Left colon (tissue), 2 donors: ENCODE results near the gene SERPINB6. TPM values are rescaled to one million over a fixed set of nuclear protein-coding genes. Genes with fewer than 3 reads are reported as not detected.
"Not testable (repeated sequence)": the region's sequence is repeated elsewhere in the genome, so short reads cannot be mapped to it uniquely, and the experiment has no call there.

ENCODE experiments used
- ATAC-seq: fragments of 200-7000 bp; cut with Tn5 transposase; one replicate; pipeline ENCODE4 v1.9.1; 2020; ENCODE audit warnings: mild to moderate bottlenecking, moderate library complexity
- DNase-seq, 2 donors: peaks; one replicate each; pipeline ENCODE4 v3.0.0-alpha.2; 2020
- intact Hi-C, 2 donors: fragments of 100-400 bp; cut with DNase I in 1 of 2; cut with micrococcal nuclease in 1 of 2; formaldehyde crosslinking; loops; one replicate each; pipeline versions ENCODE4 v1.11.2 to v1.14.0; 2022; cut with DNase I, micrococcal nuclease
- total RNA-seq, 2 donors: library from RNA; stranded (reverse); fragmentation: NEBNext Ultra II Directional; extraction: Animal tissue kit (Norgen Biotek cat#: 25700); gene quantifications; one replicate each; pipeline ENCODE4 v1.2.1, GENCODE V29; 2021
- donor health status: DM: no; HTN: no; CAD: no.
- donor health status: DM: yes; HTN: yes; CAD: no.

The SERPINB6 gene
- total RNA-seq, 2 donors from 2014 or later = 182 to 192 TPM

DNA sequence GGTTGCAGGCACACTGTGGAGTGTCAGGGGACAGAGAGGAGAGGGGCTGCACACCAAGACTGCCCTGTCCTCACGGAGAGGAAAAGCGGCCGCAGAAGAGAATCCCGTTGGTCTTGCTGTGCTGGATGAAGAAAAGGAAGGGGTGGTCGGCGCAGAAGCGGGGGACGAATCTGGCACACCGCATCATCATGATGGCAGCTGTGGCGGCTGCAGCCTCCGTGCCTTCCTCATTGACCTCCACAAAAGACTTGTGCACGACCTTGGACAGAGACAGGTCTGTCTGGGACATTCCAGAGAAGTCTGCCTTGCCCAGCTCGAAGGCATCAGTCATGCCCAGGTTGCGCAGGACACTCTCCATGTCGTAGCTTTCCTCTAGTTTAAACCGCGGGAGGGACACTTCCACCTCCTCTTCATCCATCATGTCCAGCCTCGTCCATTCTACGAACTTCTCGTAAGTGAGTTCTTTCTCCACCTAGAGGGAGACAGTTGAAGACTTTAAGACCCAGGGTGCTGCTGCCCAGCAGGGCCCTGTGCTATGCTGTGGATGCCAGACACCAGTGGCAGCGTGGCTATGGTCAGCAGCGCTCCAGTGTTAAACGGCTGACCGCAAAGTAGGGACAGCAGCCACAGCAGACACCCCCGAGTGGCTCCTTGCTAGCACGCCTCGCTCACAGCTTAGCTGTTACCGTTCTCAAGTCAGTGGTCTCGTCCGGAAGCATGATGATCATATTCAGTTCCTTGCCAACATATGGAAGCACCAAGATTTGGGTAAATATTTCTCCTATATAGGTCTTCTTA is 22.9 kb downstream of the SERPINB6 start:
- intact Hi-C loops = no loop called here

DNA sequence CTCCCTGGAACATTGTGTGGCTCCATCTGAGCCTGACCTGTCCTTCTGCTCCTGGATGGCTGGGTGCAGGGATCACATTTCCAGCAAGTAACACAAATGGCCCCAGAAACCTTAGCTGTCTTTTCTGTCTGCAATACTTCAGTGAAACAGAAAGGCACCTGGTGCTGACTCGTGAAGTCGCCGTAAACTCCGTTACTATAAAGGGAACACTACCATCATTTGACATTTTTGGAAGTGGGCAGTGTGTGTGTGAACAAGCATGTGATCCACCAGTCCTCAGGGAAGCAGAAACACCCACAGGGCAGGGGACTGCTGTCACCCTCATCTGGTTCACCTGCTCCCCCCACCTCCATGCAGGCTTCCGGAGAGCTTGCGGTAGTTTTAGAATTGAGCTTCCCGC is 23.9 kb downstream of the SERPINB6 start:
- ATAC-seq = no peak
- no peak for DNase-seq
- intact Hi-C loops = no loop called here

More for the DNA sequence above, 22.9 kb downstream of the SERPINB6 start:
- DNase-seq (no peak), ATAC-seq (no peak)

DNA sequence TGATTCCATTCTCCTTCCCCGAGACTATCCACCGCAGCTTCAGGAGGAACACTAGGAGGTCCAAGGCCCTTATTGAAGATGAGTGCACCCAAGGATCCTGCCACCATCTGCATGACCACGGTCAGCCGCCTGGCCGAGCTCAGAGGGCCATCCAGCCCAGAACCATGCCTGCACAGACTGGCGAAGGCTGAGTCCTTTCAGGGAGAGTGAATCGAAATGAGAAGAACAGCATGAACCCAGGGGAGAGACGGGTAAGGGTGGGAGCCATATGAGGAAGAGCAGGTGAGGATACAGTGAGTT is 26.3 kb downstream of the SERPINB6 start:
- no peak for ATAC-seq
- no peak for DNase-seq
- intact Hi-C loops = no loop called here

DNA sequence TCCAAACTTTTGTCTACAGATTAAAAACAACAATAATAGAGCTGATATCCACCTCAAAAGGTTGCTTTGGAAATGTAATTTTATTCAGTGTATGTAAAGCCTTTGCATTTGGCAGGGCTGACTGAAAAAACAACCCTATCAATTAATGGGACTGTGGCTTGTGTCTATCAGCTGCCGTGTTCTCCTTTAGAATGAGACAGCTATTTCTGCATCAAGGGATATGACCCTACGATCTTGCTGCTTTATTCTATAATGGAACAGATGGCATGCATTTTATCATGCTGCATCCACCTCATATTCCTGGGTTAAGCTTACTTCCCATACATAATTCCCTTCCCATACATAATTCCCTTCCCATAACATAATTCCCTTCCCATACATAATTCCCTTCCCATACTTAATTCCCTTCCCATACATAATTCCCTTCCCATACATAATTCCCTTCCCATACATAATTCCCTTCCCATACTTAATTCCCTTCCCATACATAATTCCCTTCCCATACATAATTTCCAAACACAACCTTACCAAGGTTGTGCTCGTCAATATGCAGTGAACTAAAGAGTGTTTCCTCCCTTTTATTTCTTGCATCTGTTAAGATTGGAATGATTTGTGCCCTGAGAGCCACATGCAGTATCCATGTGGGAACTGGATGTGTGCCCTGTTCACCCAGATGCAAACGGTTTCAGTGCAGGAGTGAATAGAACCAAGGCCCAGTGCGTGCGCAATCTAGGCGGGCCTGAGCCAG is 26.8 kb downstream of the SERPINB6 start:
- no peak for ATAC-seq
- DNase-seq = no peak
- intact Hi-C loops = no loop called here

DNA sequence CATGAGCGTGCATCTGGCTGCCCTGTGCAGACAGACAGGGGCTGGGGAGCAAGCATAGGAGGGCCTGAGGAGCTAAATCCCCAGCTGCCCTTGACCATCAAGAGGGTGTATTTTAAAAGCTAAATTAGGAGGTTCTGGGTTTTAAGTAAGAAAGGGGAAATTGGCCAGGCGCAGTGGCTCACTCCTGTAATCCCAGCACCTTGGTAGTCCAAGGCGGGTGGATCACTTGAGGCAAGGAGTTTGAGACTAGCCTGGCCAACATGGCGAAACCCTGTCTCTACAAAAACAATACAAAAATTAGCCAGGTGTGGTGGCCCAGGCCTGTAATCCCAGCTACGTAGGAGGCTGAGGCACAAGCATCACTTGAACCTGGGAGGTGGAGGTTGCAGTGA is 27.8 kb downstream of the SERPINB6 start:
- intact Hi-C loops = no loop called here
- ATAC-seq = no peak
- no peak for DNase-seq

DNA sequence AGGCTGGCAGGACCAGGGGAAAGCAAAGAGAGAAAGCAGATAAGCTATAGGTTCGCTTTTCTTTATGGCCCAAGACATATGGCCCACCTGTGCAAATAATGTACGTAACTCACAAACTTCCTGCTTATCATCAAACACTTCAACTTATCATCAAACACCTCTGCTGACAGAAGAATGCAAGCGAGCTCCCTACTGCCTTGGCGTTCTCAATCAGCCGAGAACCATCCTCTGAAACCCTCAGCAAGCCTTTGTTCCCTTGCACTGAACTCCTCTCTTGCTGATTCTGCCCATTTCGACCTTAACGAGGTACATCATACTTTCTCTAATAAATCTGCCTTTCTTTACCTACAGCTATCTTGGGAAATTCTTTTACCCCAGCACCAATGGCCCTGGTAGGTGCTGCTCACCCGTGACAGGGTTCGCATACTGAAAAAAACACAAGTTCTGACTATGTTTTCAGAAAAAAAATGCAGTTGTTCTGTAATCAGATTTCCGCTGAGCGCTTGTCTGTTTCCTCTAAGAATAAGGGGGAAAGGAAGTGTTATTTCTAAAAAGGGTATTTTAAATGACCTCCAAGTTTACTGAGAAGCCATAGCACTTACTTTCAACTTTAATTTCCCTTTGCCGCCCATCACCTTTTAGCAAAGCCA is 28.3 kb downstream of the SERPINB6 start:
- ATAC-seq (peak; percentile 66), DNase-seq (no peak)
- intact Hi-C loops = no loop called here

DNA sequence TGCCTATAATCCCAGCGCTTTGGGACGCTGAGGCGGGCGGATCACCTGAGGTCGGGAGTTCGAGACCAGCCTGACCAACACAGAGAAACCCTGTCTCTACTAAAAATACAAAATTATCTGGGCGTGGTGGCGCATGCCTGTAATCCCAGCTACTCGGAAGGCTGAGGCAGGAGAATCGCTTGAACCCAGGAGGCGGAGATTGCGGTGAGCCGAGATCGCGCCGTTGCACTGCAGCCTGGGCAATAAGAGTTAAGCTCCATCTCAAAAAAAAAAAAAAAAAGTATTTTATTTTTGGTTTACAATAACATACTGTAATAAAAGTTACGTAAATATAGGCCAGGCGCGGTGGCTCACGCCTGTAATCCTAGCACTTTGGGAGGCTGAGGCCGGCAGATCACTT is 29.3 kb downstream of the SERPINB6 start:
- ATAC-seq, DNase-seq, intact Hi-C loops: not testable (repeated sequence)

DNA sequence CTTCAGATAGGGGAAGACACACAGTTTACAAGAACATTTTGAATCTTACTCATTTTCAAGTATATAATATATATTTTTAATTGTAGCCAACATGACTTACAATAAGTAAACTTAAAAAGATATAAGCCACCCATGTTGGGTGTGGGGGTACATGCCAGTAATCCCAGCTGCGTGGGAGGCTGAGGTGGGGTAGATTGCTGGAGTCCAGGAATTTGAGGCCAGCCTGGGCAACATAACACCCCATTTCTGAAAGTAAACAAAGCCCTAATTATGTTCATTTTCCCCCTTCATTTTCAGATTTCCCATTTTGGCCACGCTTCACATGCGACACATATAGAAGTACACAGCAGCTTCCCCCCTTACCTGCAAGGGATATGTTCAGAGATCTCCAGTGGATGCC is 30.5 kb downstream of the SERPINB6 start:
- DNase-seq = no peak
- no peak for ATAC-seq
- intact Hi-C loops = no loop called here

DNA sequence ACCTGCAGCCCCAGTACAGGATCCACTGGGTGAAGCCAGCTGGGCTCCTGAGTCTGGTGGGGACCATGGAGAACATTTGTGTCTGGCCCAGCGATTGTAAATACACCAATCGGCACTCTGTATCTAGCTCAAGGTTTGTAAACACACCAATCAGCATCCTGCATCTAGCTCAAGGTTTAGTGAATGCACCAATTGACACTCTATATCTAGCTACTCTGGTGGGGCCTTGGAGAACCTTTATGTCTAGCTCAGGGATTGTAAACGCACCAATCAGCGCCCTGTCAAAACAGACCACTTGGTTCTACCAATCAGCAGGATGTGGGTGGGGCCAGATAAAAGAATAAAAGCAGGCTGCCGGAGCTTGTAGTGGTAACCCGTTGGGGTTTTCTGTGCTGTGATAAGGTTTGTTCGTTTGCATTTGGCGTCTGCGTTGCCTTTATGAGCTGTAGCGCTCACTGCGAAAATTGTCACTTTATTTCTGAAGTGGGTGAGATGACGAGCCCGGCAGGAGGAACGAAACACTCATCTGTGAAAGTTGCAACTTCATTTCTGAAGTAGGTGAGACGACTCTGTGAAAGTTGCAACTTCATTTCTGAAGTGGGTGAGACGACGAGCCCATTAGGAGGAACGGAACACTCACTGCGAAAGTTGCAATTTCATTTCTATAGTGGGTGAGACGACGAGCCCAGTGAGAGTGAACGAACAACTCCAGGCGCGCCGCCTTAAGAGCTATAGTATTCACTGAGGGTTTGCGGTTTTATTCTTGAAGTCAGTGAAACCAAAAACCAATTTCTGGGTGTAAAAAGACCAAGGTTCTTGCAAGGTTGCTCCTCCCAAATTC is 31.1 kb downstream of the SERPINB6 start:
- intact Hi-C loops = no loop called here
- no peak for DNase-seq
- no peak for ATAC-seq

DNA sequence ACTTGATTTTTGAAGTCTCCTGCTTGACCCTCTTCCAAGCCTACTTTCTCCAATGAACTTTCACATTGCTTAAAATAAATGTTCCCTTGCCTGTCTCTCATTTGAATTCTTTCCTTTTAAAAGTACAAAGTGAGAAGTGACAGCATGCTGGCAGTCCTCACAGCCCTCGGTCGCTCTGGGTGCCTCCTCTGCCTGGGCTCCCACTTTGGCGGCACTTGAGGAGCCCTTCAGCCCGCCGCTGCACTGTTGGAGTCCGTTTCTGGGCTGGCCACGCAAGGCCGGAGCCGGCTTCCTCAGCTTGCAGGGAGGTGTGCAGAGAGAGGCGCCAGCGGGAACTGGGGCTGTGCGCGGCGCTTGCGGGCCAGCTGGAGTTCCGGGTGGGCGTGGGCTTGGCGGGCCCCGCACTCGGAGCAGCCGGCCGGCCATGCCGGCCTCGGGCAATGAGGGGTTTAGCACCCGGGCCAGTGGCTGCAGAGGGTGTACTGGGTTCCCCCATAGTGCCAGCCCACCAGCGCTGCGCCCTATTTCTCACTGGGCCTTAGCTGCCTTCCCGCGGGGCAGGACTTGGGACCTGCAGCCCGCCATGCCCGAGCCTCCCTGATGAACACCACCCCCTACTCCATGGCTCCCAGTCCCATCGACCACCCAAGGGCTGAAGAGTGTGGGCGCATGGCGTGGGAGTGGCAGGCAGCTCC is 31.9 kb downstream of the SERPINB6 start:
- DNase-seq (no peak), ATAC-seq (no peak)
- intact Hi-C loops = no loop called here

DNA sequence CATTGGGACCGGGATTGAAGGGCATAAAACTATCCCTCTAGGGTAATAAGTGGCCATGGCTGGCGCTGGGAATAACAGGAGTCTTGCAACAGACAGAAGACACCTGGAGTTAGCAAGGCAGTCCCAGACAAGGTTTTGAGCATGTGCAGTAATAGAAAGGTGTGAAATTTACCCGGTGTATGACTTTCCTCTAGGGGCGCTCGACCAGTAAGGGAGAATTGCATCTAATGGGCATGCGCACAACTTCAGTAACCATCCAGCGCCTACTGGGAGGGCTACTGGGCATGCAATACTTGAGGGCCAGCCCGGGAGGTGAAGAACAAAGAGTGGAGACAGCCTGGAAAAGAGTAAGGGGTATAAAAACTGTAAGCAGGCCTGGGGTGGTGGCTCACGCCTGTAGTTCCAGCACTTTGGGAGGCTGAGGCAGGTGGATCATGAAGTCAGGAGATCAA is 32.7 kb downstream of the SERPINB6 start:
- ATAC-seq (peak; percentile 80), DNase-seq (peak in 1 of 2 donors; percentile 52)
- intact Hi-C loops = no loop called here

DNA sequence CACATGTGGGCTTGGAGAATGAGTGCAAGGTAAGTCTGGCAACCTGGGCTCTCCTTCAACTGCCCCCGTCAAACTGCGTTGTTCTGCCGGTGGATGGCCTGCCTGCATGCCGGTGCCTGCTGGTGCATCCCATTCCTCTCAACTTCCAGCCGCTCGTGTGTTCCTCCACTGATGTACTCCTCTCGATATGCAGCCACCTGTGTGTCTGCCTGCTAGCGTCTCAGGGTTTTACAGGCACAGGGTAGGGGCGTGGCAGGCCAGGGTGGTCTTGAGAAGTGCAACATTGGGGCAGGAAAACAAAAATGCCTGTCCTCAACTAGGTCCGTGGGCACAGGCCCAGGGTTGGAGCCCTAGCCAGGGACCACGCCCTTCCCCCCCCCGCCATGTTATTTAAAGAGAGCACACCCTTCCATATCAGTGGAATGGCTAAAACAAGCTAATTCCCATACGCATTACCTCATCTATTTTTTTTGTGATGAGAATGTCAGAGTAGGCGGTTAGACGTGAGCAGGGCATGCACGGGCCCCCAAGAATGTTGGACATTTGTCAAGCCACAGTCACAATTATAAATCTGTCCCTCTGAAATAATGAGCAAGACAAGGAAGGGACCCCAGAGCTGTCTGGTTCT is 33.2 kb downstream of the SERPINB6 start:
- peak; percentile 13 for ATAC-seq
- DNase-seq = no peak
- intact Hi-C loops = no loop called here

DNA sequence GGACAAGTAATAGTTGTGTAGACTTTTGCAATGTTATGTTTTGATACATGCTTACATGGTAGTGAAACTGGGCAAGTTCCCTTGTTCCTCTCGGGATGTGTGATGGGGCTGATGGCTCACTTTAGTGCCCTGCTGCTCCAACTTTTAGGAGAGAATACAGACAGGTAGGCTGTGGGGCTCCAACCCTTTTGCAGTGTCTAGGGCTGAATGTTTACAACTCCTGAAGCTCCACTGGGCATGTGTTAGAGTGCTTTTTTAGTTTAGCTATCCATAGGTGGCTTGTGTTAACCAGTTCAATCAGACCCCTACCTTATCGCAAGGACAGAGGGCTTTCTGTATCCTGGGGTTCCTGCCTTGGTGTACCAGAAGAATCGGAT is 33.8 kb downstream of the SERPINB6 start:
- intact Hi-C loops = no loop called here
- DNase-seq (no peak), ATAC-seq (no peak)

DNA sequence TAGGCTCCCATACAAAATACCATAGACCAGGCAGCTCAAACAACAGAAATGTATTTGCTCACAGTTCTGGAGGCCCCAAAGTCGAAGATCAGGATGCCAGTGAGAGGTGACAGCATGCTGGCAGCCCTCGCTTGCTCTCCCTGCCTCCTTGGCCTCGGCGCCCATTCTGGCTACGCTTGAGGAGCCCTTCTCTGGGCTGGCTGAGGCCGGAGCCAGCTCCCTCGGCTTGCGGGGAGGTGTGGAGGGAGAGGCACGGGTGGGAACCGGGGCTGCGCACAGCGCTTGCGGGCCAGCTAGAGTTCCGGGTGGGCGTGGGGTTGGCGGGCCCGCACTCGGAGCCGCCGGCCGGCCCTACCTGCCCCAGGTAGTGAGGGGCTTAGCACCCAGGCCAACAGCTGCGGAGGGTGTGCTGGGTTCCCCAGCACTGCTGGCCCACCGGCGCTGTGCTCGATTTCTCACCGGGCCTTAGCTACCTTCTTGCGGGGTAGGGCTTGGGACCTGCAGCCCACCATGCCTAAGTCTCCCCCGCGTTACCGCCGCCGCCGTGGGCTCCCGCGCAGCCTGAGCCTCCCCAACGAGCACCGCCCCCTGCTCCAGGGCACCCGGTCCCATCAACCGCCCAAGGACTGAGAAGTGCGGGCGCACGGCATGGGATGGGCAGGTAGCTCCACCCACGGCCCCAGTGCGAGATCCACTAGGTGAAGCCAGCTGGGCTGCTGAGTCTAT is 35.6 kb downstream of the SERPINB6 start:
- intact Hi-C loops = no loop called here
- no peak for DNase-seq
- no peak for ATAC-seq

DNA sequence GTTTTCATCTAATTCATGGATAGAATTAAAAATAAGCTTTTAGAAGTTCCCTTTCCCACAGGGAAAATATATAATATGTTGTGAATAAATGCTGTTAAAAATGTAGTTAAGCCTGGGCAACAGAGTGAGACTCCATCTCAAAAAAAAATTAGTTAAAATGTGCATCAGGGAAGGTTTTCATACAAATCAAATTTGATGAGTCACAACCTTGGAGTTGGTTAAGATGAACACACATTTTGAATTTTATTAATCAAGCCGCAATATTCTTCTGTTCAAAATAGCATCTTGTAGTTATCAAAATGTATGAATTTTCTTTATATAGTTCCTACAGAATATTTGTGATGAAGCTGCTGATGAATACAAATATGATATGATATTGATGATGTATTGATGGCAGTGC is 37.3 kb downstream of the SERPINB6 start:
- ATAC-seq (no peak), DNase-seq (no peak)
- intact Hi-C loops = loop anchor here in 1 of 2 donors (5.0 kb wide), 2 partner anchors 87 to 142 kb away; no protein-coding TSS in a partner anchor

DNA sequence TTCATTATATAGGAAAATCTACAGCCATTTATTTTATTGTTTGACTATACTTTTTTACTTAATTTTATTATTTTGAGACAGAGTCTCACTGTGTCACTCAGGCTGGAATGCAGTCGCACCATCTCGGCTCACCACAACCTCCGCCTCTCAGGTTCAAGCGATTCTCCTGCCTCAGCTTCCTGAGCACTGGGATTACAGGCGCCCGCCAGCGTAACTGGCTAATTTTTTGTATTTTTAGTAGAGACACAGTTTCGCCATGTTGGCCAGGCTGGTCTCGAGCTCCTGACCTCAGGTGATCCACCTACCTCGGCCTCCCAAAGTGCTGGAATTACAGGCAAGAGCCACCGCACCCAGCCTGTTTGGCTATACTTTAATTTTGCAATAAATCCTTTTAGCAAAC is 38.5 kb downstream of the SERPINB6 start:
- intact Hi-C loops = loop anchor here in 1 of 2 donors (5.0 kb wide), 2 partner anchors 86 to 141 kb away; no protein-coding TSS in a partner anchor
- not testable (repeated sequence) for ATAC-seq, DNase-seq
